GM19328 (cell line): ENCODE results near the gene FLNC.

Experiments used
- ATAC-seq: cut with Tn5 transposase; IDR thresholded peaks from one replicate; pipeline ENCODE4 v1.9.1; 2021; ENCODE audit warnings: mild to moderate bottlenecking, moderate library complexity; ENCODE audit not compliant: unreplicated experiment

Gene FLNC

GRCh38 chr7:128831994-128832879 is 2.0 kb downstream of the FLNC start:
- no peak for ATAC-seq

- ATAC-seq: no peak
These were observed 2.6 kb downstream of the FLNC start for GRCh38 chr7:128832880-128833147.

GRCh38 chr7:128833148-128833945 is 3.1 kb downstream of the FLNC start:
- no peak for ATAC-seq

- ATAC-seq: no peak
These were observed 3.7 kb downstream of the FLNC start for GRCh38 chr7:128833946-128834325.

GRCh38 chr7:128835231-128835751 is 5.1 kb downstream of the FLNC start:
- ATAC-seq: no peak

- no peak for ATAC-seq
These were observed 5.8 kb downstream of the FLNC start for GRCh38 chr7:128835790-128836641.

GRCh38 chr7:128836729-128837348 is 6.6 kb downstream of the FLNC start:
- ATAC-seq: no peak

- ATAC-seq: no peak
These were observed 7.3 kb downstream of the FLNC start for GRCh38 chr7:128837521-128837921.

- no peak for ATAC-seq
These were observed 8.0 kb downstream of the FLNC start for GRCh38 chr7:128838109-128838779.

- ATAC-seq: no peak
These were observed 8.9 kb downstream of the FLNC start for GRCh38 chr7:128838981-128839731.

- no peak for ATAC-seq
These were observed 9.6 kb downstream of the FLNC start for GRCh38 chr7:128839751-128840177.

- ATAC-seq: no peak
These were observed 10.3 kb downstream of the FLNC start for GRCh38 chr7:128840326-128841170.

- no peak for ATAC-seq
These were observed 11.0 kb downstream of the FLNC start for GRCh38 chr7:128841171-128841690.

- no peak for ATAC-seq
These were observed 11.9 kb downstream of the FLNC start for GRCh38 chr7:128841921-128842673.

- no peak for ATAC-seq
These were observed 12.8 kb downstream of the FLNC start for GRCh38 chr7:128842674-128843641.

- no peak for ATAC-seq
These were observed 13.9 kb downstream of the FLNC start for GRCh38 chr7:128843938-128844621.
